ENCODE measurements around the gene PIK3C2G. TPM values are rescaled to one million over a fixed set of nuclear protein-coding genes. Genes with fewer than 3 reads are reported as not detected.
"Not testable (repeated sequence)": the region's sequence is repeated elsewhere in the genome, so short reads cannot be mapped to it uniquely, and the experiment has no call there.

Gene PIK3C2G
- total RNA-seq, 1 experiment from 2014 or later = not detected

DNA sequence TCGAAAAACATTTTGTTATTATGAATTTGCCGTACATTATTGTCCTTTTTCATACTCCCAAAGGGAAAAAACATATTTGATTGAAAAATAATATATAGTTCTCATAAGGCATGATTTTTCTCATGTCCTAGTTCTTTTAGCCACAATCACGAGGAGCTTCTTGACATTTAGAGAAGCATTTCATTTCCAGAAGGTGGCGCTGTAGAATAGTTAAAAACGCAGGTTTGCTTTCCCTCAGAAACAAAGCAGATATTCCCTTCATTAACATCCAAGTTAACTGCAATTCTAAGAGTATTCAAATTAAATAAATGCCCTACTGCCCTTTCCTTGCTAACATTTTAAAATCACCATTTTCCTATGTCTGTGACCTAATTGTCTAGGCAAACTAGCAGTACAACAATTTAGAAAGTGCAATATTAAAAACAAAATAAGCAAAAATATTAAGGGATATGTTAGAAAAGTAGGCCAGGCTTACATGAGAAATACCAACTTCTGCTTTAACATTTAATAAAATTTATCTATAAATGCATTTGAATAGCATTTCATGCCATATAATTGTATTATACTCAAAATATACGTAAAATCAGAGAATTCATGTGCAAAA lies 10.9 kb upstream of the PIK3C2G start (continued):
- TF ChIP-seq REST (IDR thresholded peaks at IDR 0.05; ENCODE audit: low read depth) (no peak), ELF1 (IDR thresholded peaks at IDR 0.05; ENCODE audit: borderline replicate concordance, low read depth) (no peak), ZBTB33 (IDR thresholded peaks at IDR 0.05; ENCODE audit: extremely low read depth, insufficient replicate concordance, low read length) (no peak), MAX (IDR thresholded peaks at IDR 0.05) (no peak), CBX3 (IDR thresholded peaks at IDR 0.05; ENCODE audit: low read depth) (no peak)

GRCh38 chr12:18254081-18254480 lies 7.2 kb upstream of the PIK3C2G start:
- Histone ChIP-seq H4K20me1 (ENCODE audit: insufficient read depth) (no peaks in the 10 kb centered on the region), H3K4me2 (ENCODE audit: low read length) (no peak overlapping the region), H3K9me3 (ENCODE audit: control insufficient read depth in 1 of 2, insufficient read depth in 1 of 2, low read depth in 1 of 2, low read length in 2 of 2) (no peaks in the 10 kb centered on the region), H3K9ac (ENCODE audit: low read length) (no peak overlapping the region), H3K27me3 (ENCODE audit: insufficient read depth, low read length) (no peaks in the 10 kb centered on the region), H3K4me1 (ENCODE audit: control insufficient read depth in 1 of 2, insufficient read depth in 2 of 2, low read length in 2 of 2) (no peaks in the 10 kb centered on the region), H2AFZ (ENCODE audit: low read depth, low read length, poor library complexity, severe bottlenecking) (no peak overlapping the region), H3K9me2 (ENCODE audit: insufficient read depth) (no peaks in the 10 kb centered on the region), H3K4me3 (replicated peaks in 1 of 2; ENCODE audit: low read depth in 1 of 2, low read length in 2 of 2) (no peak overlapping the region), H3K79me2 (ENCODE audit: insufficient read depth, low read length) (no peaks in the 10 kb centered on the region), H3K27ac (ENCODE audit: low read depth, low read length) (no peak overlapping the region), H3K36me3 (ENCODE audit: control insufficient read depth in 1 of 2, insufficient read depth in 2 of 2, low read length in 2 of 2) (no peaks in the 10 kb centered on the region)
- BruUV-seq (replicated peaks) = no TSS peak
- DNase-seq (ENCODE audit: low read depth, low spot score) (no peak), ATAC-seq (no peak)
- POLR2A ChIA-PET = no interaction called here
- RAD21 ChIA-PET (ENCODE audit: low non-redundant PET in 1 of 2, low total read pairs in 2 of 2, uncharacterized antibody in 2 of 2, unreplicated experiment in 2 of 2) = no interaction called here
- intact Hi-C loops (cut with micrococcal nuclease) = no loop called here
- TF ChIP-seq RAD21 (IDR thresholded peaks at IDR 0.05; ENCODE audit: low read depth) (no peak), ELF1 (IDR thresholded peaks at IDR 0.05; ENCODE audit: borderline replicate concordance, low read depth) (no peak), SP1 (IDR thresholded peaks at IDR 0.05; ENCODE audit: low read depth) (no peak), EZH2phosphoT487 (IDR thresholded peaks at IDR 0.05; ENCODE audit: borderline replicate concordance) (no peak), POLR2A (IDR thresholded peaks at IDR 0.05; ENCODE audit: borderline replicate concordance, extremely low read depth, insufficient read depth, insufficient read length) (no peak)
- CTCF ChIA-PET = no interaction called here

DNA sequence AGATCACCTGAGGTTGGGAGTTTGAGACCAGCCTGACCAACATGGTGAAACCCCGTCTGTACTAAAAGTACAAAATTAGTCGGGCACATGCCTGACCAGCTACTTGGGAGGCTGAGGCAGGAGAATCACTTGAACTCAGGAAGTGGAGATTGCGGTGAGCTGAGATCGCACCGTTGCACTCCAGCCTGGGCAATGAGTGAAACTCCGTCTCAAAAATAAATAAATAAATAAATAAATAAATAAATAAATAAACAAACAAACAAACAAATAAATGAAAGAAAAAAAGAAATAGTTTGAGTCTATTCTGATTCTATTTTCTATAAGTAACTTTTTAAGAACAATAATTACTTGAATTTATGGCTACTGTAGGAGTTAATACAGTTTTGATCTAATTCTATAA lies 6.3 kb upstream of the PIK3C2G start:
- intact Hi-C loops (cut with micrococcal nuclease); ATAC-seq: not testable (repeated sequence)

More for the DNA sequence above, 6.3 kb upstream of the PIK3C2G start:
- H3K36me3 ChIP-seq (ENCODE audit: control insufficient read depth in 1 of 2, insufficient read depth in 2 of 2, low read length in 2 of 2); H3K4me1 ChIP-seq (ENCODE audit: control insufficient read depth in 1 of 2, insufficient read depth in 2 of 2, low read length in 2 of 2); H3K79me2 ChIP-seq (ENCODE audit: insufficient read depth, low read length); H3K9me2 ChIP-seq (ENCODE audit: insufficient read depth); H4K20me1 ChIP-seq (ENCODE audit: insufficient read depth); BruUV-seq (replicated peaks); RAD21 ChIA-PET (ENCODE audit: low non-redundant PET in 1 of 2, low total read pairs in 2 of 2, uncharacterized antibody in 2 of 2, unreplicated experiment in 2 of 2); H3K9me3 ChIP-seq (ENCODE audit: control insufficient read depth in 1 of 2, insufficient read depth in 1 of 2, low read depth in 1 of 2, low read length in 2 of 2); H3K4me2 ChIP-seq (ENCODE audit: low read length); POLR2A ChIA-PET; CTCF ChIA-PET; H3K27ac ChIP-seq (ENCODE audit: low read depth, low read length); H3K4me3 ChIP-seq (replicated peaks in 1 of 2; ENCODE audit: low read depth in 1 of 2, low read length in 2 of 2); H3K9ac ChIP-seq (ENCODE audit: low read length); DNase-seq (ENCODE audit: low read depth, low spot score); H2AFZ ChIP-seq (ENCODE audit: low read depth, low read length, poor library complexity, severe bottlenecking); H3K27me3 ChIP-seq (ENCODE audit: insufficient read depth, low read length): not testable (repeated sequence)

Measured in HCT116 (cell line).